HG03103 (cell line): ENCODE measurements around the gene ANKRD17.
A peak's percentile ranks its signal among the peaks of the same experiment; 100 is the strongest.

ENCODE experiments used
- ATAC-seq: cut with Tn5 transposase; IDR thresholded peaks from one replicate; pipeline ENCODE4 v1.9.1; 2021; ENCODE audit warnings: low read depth; ENCODE audit not compliant: unreplicated experiment

ANKRD17 gene

GRCh38 chr4:73131281-73131680 is 127.3 kb downstream of the ANKRD17 start:
- no peak for ATAC-seq

- ATAC-seq, result no peak
Observed at GRCh38 chr4:73129319-73129718, 129.3 kb downstream of the ANKRD17 start.

GRCh38 chr4:73127839-73128453 is 130.7 kb downstream of the ANKRD17 start:
- peak; percentile 91 for ATAC-seq

GRCh38 chr4:73109493-73109892 is 149.1 kb downstream of the ANKRD17 start:
- no peak for ATAC-seq

- ATAC-seq, result no peak
Observed at GRCh38 chr4:73104695-73105094, 153.9 kb downstream of the ANKRD17 start.

- no peak for ATAC-seq
Observed at GRCh38 chr4:73103799-73104503, 154.6 kb downstream of the ANKRD17 start.

- no peak for ATAC-seq
Observed at GRCh38 chr4:73099143-73099542, 159.5 kb downstream of the ANKRD17 start.

- ATAC-seq, result no peak
Observed at GRCh38 chr4:73098713-73099112, 159.9 kb downstream of the ANKRD17 start.

- no peak for ATAC-seq
Observed at GRCh38 chr4:73098016-73098415, 160.6 kb downstream of the ANKRD17 start.

- no peak for ATAC-seq
Observed at GRCh38 chr4:73092868-73093267, 165.7 kb downstream of the ANKRD17 start.

GRCh38 chr4:73090738-73091137 is 167.9 kb downstream of the ANKRD17 start:
- ATAC-seq, result no peak

- ATAC-seq, result no peak
Observed at GRCh38 chr4:73087871-73088270, 170.7 kb downstream of the ANKRD17 start.

- ATAC-seq, result no peak
Observed at GRCh38 chr4:73086095-73086868, 172.3 kb downstream of the ANKRD17 start.

GRCh38 chr4:73080789-73081188 is 177.8 kb downstream of the ANKRD17 start:
- ATAC-seq, result no peak

- ATAC-seq, result no peak
Observed at GRCh38 chr4:73075832-73076231, 182.8 kb downstream of the ANKRD17 start.

- peak; percentile 7 for ATAC-seq
Observed at GRCh38 chr4:73070074-73070390, 188.6 kb downstream of the ANKRD17 start.

GRCh38 chr4:73069338-73070073 is 189.1 kb downstream of the ANKRD17 start, which contains the start of gene COX18:
TSS of gene COX18 (minus strand) at chr4:73069716. CDS start at chr4:73069649, 67 bp downstream.
- peak; percentile 81 for ATAC-seq

- ATAC-seq, result no peak
Observed at GRCh38 chr4:73068491-73069337, 189.9 kb downstream of the ANKRD17 start.

- no peak for ATAC-seq
Observed at GRCh38 chr4:73067971-73068394, 190.6 kb downstream of the ANKRD17 start.

GRCh38 chr4:73066928-73067327 is 191.7 kb downstream of the ANKRD17 start:
- ATAC-seq, result no peak
